Activated CD4-positive, alpha-beta memory T cell treated with anti-CD3 and anti-CD28 coated beads for 36 hours (primary cell): ENCODE measurements around the gene AOC1. TPM values are rescaled to one million over a fixed set of nuclear protein-coding genes. Genes with fewer than 3 reads are reported as not detected.

Source experiments
- CTCF ChIA-PET: fragments of 350-600 bp; sonication (Branson Sonifier 250); formaldehyde crosslinking; loops from one replicate; lab custom pipeline; 2021; ENCODE audit warnings: antibody characterized with exemption, inconsistent platforms; lab: Charles Lee
- POLR2A ChIA-PET: fragments of 350-600 bp; sonication (Branson Sonifier 250); formaldehyde crosslinking; loops from one replicate; lab custom pipeline; 2021; ENCODE audit warnings: antibody characterized with exemption; lab: Charles Lee
- DNase-seq: peaks from one replicate; pipeline ENCODE4 v3.0.0-alpha.2; 2020
- H3K27ac Mint-ChIP-seq: one replicate; pipeline ENCODE4 v1.8.0; 2021; ENCODE audit warnings: mixed read lengths
- H3K27me3 Mint-ChIP-seq: one replicate; pipeline ENCODE4 v1.8.0; 2021; ENCODE audit warnings: mixed read lengths
- H3K36me3 Mint-ChIP-seq: one replicate; pipeline ENCODE4 v1.8.0; 2021; ENCODE audit warnings: mixed read lengths
- H3K4me1 Mint-ChIP-seq: one replicate; pipeline ENCODE4 v1.8.0; 2021; ENCODE audit warnings: low read depth, mixed read lengths
- H3K4me3 Mint-ChIP-seq: one replicate; pipeline ENCODE4 v1.8.0; 2021; ENCODE audit warnings: mild to moderate bottlenecking, mixed read lengths
- H3K9me3 Mint-ChIP-seq: one replicate; pipeline ENCODE4 v1.8.0; 2021; ENCODE audit warnings: mixed read lengths
- intact Hi-C: fragments of 100-400 bp; cut with micrococcal nuclease; formaldehyde crosslinking; loops from one replicate; pipeline ENCODE4 v1.15.1; 2023
- total RNA-seq, 2 experiments: library from RNA; stranded (reverse); gene quantifications; one replicate each; pipeline ENCODE4 v1.2.3, GENCODE V29; 2021

AOC1 gene
- total RNA-seq, 2 experiments from 2014 or later: not detected

DNA sequence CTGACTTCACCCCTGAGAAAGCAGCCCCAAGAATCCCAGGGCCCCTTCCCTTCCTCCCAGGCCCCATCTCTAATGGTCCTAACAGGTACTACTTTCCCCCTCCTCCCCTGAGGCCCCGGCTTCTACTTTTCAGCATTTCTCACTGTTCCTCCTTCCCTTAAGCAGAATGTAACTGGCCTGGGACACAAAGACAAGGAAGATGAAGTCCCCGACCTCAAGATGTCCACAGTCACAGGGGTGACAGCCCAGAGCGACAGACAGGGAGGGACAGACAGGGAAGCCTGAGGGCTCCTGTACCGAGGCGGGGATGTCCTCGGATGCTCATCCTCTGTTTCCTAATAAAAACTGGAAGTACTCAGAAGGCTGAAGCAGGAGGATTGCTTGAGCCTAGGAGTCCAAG lies 11.6 kb downstream of the AOC1 start:
- no peak for DNase-seq
- intact Hi-C loops: loop anchor here (10.0 kb wide), 1 partner anchor 59 kb away; the partner anchor contains the start of genes TMEM176A and TMEM176B
- peaks cover 8% of the 10 kb centered on the region for H3K27me3 Mint-ChIP-seq
- H3K4me1 Mint-ChIP-seq: peaks cover 5% of the 10 kb centered on the region
- no peaks in the 10 kb centered on the region for H3K9me3 Mint-ChIP-seq
- CTCF ChIA-PET: interaction anchor here (1.0 kb wide), 1 partner anchor 85 kb away, joined by 5 read pairs; no protein-coding TSS in a partner anchor
- POLR2A ChIA-PET: no interaction called here
- H3K36me3 Mint-ChIP-seq: no peaks in the 10 kb centered on the region
- H3K27ac Mint-ChIP-seq: no peak overlapping the region
- no peak overlapping the region for H3K4me3 Mint-ChIP-seq

DNA sequence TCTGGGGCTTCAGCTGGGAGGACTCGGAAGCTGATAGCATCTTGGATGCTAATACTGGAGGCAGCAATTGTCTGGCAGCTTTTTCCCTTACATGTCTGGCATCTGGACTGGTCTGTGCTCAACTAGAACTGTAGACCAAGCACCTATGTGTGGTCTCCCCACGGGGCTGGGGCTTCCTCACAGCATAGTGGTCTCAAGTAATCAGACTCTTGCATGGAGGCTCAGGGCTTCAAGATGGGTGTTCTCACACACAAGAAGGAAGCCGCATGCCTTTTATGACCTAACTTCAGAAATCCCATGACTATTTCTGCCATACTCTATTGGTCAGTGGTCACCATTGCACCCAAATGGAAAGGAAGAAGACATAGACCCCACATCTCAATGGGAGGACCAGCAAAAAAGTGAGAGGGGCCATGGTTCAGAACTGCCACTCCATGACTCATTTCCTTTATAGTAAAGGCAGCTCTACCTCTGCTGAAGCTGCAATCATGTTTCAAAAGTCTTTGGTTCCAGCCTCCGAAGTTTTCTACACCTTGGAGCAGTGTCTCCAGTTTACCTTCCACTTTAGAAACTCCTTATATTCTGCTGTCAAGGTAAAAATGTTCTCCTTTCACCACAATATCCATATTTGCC lies 14.7 kb downstream of the AOC1 start:
- Mint-ChIP-seq H3K4me1 (peaks cover 5% of the 10 kb centered on the region), H3K27ac (no peak overlapping the region), H3K9me3 (no peaks in the 10 kb centered on the region), H3K27me3 (peaks cover 11% of the 10 kb centered on the region), H3K36me3 (no peaks in the 10 kb centered on the region), H3K4me3 (no peak overlapping the region)
- ChIA-PET POLR2A (no interaction called here), CTCF (interaction anchor here (0.9 to 2.3 kb wide), 4 partner anchors 9 to 119 kb away, joined by 3 to 11 read pairs (median 8); no protein-coding TSS in a partner anchor)
- DNase-seq: no peak
- intact Hi-C loops: loop anchor here (10.0 kb wide), 1 partner anchor 62 kb away; the partner anchor contains the start of genes TMEM176A and TMEM176B

DNA sequence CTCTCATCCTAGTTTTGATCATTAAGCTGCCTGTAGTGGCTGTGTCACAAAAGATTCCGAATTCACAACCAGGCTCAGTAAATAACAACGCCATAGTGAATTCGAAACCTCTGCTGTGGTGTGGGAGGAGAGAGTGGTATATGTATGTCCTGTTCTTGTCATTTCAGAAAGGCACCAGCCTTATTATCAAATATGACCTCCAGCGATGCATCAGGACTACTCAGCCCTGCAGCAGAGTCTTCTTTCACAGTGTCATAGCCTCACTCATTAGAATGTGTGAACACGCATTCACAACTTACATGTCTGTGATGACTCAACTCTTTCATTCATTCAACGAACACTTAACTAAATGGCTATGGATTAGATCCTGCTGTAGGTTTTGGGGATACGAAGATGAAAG lies 15.3 kb downstream of the AOC1 start:
- POLR2A ChIA-PET: no interaction called here

DNA sequence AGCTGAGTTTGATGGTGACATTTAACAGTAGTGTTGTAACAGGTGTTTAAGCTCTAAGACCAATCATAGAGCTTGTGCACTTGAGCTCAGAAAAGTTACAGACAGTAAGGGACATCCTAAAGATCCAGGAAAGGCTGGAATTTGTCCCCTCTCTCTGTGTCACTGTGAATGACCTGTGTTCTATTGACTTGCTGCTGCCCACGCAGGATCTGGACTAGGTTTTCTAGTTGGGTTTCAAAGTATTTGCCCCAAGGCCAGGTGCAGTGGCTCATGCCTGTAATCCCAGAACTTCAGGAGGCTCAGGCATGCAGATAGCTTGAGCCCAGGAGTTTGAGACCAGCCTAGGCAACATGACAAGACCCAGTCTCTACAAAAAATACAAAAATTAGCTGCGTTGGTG lies 17.1 kb downstream of the AOC1 start:
- intact Hi-C loops: loop anchor here (10.0 kb wide), 1 partner anchor 65 kb away; the partner anchor contains the start of genes TMEM176A and TMEM176B
- no peak for DNase-seq
- ChIA-PET CTCF (no interaction called here), POLR2A (no interaction called here)
- Mint-ChIP-seq H3K9me3 (no peaks in the 10 kb centered on the region), H3K4me1 (peaks cover 5% of the 10 kb centered on the region), H3K27ac (no peak overlapping the region), H3K4me3 (no peak overlapping the region), H3K36me3 (no peaks in the 10 kb centered on the region), H3K27me3 (peaks cover 10% of the 10 kb centered on the region)

More for the DNA sequence above, 15.3 kb downstream of the AOC1 start:
- CTCF ChIA-PET: interaction anchor here (1.4 to 2.3 kb wide), 3 partner anchors 9 to 31 kb away, joined by 3 to 11 read pairs (median 10); no protein-coding TSS in a partner anchor
- Mint-ChIP-seq H3K27me3 (peaks cover 11% of the 10 kb centered on the region), H3K36me3 (no peaks in the 10 kb centered on the region), H3K9me3 (no peaks in the 10 kb centered on the region), H3K27ac (no peak overlapping the region), H3K4me1 (peaks cover 5% of the 10 kb centered on the region), H3K4me3 (no peak overlapping the region)
- intact Hi-C loops: loop anchor here (10.0 kb wide), 1 partner anchor 63 kb away; the partner anchor contains the start of genes TMEM176A and TMEM176B
- peak; percentile 20 for DNase-seq

DNA sequence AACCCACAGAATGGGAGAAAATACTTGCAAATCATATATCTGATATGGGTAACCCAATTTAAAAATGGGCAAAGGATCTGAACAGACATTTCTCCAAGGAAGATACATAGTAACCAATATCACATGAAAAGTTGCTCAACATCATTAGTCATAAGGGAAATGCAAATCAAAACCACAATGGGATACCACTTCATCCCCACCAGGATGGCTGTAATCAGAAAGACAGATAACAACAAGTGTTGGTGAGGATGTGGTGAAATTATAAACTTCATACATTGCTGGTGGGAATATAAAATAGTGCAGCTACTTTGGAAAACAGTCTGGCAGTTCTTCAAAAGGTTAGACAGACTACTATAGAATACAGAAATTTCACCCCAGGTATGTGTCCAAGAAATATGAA lies 19.3 kb downstream of the AOC1 start:
- Mint-ChIP-seq H3K36me3 (no peaks in the 10 kb centered on the region), H3K4me3 (no peak overlapping the region), H3K27me3 (peaks cover 8% of the 10 kb centered on the region), H3K9me3 (no peaks in the 10 kb centered on the region), H3K27ac (no peak overlapping the region), H3K4me1 (peaks cover 11% of the 10 kb centered on the region)
- POLR2A ChIA-PET: no interaction called here
- CTCF ChIA-PET: no interaction called here
- DNase-seq: no peak
- intact Hi-C loops: loop anchor here (10.0 kb wide), 2 partner anchors 53 to 97 kb away; no protein-coding TSS in a partner anchor

DNA sequence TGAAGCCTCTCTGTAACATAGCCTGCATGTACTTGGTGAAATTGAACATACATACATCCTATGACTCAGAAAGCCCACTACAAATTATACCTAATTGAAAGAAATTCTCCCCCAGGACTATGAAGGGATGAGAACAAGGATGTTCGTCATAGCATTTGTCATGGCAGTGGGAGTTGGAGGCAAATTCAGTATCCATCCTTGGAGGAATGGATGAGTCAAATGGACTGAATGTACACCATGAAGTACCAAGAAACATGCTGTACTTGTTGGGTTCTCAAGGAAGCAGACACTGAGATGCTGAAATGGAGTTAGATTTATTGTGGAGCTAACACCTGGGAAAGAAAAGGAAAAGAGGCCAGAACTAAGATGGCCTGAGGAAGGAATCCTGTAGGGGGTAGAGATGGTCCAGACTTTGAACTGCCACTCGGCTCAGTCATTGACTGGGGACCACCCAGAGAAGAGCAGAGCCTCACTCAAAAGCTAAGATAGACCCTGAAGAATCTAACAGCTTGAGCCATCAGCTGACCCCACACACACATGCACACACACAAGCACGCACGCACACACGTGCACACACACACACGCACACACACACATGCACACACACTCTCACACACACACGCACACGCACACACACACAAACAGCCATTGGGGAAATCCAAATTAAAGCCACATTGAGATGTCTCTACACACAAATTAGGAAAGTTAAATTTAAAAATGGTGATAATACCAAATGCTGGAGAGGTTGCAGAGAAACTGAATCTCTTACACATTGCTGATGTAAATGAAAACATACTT lies 22.3 kb downstream of the AOC1 start:
- Mint-ChIP-seq H3K27ac (no peak overlapping the region), H3K4me3 (no peak overlapping the region), H3K4me1 (peaks cover 11% of the 10 kb centered on the region), H3K36me3 (no peaks in the 10 kb centered on the region), H3K9me3 (peaks cover 6% of the 10 kb centered on the region), H3K27me3 (peaks cover 1% of the 10 kb centered on the region)
- intact Hi-C loops: loop anchor here (10.0 kb wide), 2 partner anchors 50 to 100 kb away; no protein-coding TSS in a partner anchor
- ChIA-PET CTCF (interaction anchor here (1.4 to 1.6 kb wide), 2 partner anchors 52 to 96 kb away, joined by 3 read pairs; no protein-coding TSS in a partner anchor), POLR2A (no interaction called here)
- no peak for DNase-seq

DNA sequence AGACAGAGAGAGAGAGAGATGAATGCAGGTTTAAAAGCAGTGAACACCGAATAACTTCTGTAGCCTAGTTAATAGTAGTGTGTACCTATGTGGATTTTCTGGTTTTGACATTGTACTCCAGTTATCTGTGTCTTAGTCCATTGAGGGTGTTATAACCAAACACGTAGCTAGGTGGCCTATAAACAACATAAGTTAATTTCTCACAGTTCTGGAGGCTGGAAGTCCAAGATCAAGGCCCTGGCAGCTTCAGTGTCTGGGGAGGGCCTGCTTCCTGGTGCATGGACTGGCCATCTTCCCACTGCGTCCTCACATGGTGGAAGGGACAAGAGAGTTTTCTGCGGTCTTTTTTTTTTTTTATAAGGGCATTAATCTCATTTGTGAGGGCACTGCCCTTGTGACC lies 23.5 kb downstream of the AOC1 start:
- Mint-ChIP-seq H3K4me1 (peaks cover 11% of the 10 kb centered on the region), H3K36me3 (peaks cover 4% of the 10 kb centered on the region), H3K9me3 (peaks cover 18% of the 10 kb centered on the region), H3K4me3 (no peak overlapping the region), H3K27me3 (no peaks in the 10 kb centered on the region), H3K27ac (no peak overlapping the region)
- POLR2A ChIA-PET: no interaction called here
- intact Hi-C loops: loop anchor here (10.0 kb wide), 2 partner anchors 49 to 101 kb away; no protein-coding TSS in a partner anchor
- no peak for DNase-seq
- CTCF ChIA-PET: interaction anchor here (0.8 to 7.4 kb wide), 16 partner anchors 10 to 114 kb away, joined by 3 to 58 read pairs (median 4); partner anchors contain the start of gene NOS3

DNA sequence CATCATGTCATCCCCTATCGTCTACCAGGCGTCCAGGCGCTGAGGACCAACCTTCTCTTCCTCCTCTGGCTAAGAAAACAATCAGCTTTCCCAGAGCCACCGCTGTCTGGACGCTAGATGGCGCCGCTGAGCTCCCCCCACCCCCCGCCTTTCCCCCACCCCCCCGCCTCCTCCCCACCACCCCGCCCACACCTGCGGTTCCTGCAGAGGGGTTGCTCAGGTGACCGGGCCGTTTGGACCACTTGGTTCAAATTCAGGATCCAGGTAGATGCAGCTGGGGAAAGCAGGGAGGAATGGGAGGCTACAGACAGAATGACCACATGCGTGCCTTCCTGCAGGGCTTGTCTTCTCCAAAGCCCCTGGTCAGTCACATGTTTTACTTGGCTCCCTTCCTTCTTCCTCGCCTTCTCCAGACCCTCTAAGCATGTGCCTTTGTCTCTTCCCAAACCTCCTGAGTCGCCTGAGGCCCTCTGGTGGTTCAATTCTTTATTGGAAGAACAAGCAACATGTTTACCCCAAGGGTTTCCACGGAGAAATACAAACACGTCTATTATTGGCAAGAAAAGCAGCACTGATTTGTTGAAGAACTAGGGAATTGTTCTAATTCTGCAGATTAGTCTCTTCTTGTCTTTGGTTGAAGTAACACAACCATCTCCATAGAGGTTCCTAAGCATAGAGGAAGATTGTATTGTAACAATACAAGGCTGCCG lies 24.7 kb downstream of the AOC1 start:
- intact Hi-C loops: loop anchor here (10.0 kb wide), 2 partner anchors 48 to 102 kb away; no protein-coding TSS in a partner anchor
- no peak overlapping the region for H3K27ac Mint-ChIP-seq
- H3K27me3 Mint-ChIP-seq: no peaks in the 10 kb centered on the region
- H3K4me3 Mint-ChIP-seq: no peak overlapping the region
- peaks cover 27% of the 10 kb centered on the region for H3K9me3 Mint-ChIP-seq
- POLR2A ChIA-PET: no interaction called here
- CTCF ChIA-PET: interaction anchor here (0.6 to 7.4 kb wide), 26 partner anchors 9 to 307 kb away, joined by 3 to 58 read pairs (median 4); partner anchors contain the start of gene NOS3
- peaks cover 8% of the 10 kb centered on the region for H3K36me3 Mint-ChIP-seq
- H3K4me1 Mint-ChIP-seq: peaks cover 11% of the 10 kb centered on the region
- DNase-seq: peak; percentile 66

DNA sequence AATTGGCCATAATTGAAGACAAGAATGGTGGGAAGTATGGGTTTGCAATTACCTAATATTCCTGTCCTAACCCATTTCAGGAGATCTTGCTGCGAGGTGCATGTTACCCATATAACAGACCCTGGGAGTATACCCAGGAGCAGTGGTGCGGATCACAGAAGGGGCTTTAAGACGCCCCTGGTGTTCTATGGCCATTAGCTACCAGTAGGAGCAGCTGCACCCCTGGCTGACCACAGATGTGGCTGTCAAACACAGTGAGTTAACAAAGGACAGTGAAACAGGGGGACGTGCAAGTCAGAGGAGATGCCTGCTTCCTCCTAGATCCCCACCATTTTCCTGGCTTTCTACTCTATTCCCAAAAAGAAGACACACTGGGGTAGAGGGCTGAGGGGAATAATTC lies 25.2 kb downstream of the AOC1 start:
- peaks cover 11% of the 10 kb centered on the region for H3K4me1 Mint-ChIP-seq
- no peaks in the 10 kb centered on the region for H3K27me3 Mint-ChIP-seq
- POLR2A ChIA-PET: no interaction called here
- CTCF ChIA-PET: interaction anchor here (0.6 to 7.4 kb wide), 17 partner anchors 10 to 307 kb away, joined by 3 to 58 read pairs (median 8); partner anchors contain the start of gene NOS3
- intact Hi-C loops: loop anchor here (10.0 kb wide), 2 partner anchors 47 to 103 kb away; no protein-coding TSS in a partner anchor
- H3K27ac Mint-ChIP-seq: no peak overlapping the region
- H3K9me3 Mint-ChIP-seq: peaks cover 33% of the 10 kb centered on the region
- peaks cover 8% of the 10 kb centered on the region for H3K36me3 Mint-ChIP-seq
- H3K4me3 Mint-ChIP-seq: no peak overlapping the region
- DNase-seq: no peak

DNA sequence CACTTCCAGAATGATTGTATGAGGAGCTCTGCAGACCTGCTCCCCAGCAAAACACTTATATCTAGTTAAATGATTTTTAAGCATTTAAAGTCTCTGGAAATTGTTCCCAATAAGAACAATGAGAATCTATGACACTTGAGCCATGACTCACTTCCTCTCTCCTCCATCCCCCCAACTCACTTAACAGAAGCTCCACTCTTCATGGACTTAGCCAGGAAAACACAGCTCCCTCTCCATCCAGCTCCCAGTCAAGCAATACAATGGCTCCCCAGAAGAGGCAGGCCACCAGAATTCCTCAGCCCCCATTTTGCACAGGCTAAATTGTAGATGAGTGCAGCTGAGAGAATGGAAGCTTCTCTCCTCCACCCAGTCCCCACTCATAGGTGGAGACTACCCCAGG lies 27.0 kb downstream of the AOC1 start:
- Mint-ChIP-seq H3K27ac (no peak overlapping the region), H3K27me3 (no peaks in the 10 kb centered on the region), H3K4me1 (peaks cover 11% of the 10 kb centered on the region), H3K36me3 (peaks cover 8% of the 10 kb centered on the region), H3K9me3 (peaks cover 46% of the 10 kb centered on the region), H3K4me3 (no peak overlapping the region)
- ChIA-PET POLR2A (interaction anchor here (0.5 kb wide), 1 partner anchor 38 kb away, joined by 3 read pairs; no protein-coding TSS in a partner anchor), CTCF (interaction anchor here (0.6 to 7.4 kb wide), 4 partner anchors 12 to 340 kb away, joined by 3 to 58 read pairs (median 9); no protein-coding TSS in a partner anchor)
- intact Hi-C loops: loop anchor here (10.0 kb wide), 2 partner anchors 45 to 105 kb away; no protein-coding TSS in a partner anchor
- no peak for DNase-seq

DNA sequence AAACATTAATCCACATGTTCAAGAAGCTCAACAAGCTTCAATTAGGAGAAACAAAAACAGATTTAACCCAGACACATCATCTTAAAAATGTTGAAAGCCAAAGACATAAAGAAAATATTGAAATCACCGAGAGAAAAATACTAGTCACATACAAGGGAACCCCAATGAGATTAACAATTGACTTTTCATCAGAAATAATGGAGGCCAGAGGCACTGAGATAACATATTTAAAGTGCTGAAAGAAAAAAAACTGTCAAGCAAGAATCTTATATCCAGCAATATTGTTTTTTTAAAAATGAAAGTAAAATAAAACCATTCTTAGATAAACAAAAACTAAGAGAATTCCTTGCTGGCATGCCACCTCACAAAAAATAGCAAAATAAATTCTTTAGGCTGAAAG lies 28.9 kb downstream of the AOC1 start:
- no peak for DNase-seq
- Mint-ChIP-seq H3K36me3 (peaks cover 8% of the 10 kb centered on the region), H3K4me1 (peaks cover 7% of the 10 kb centered on the region), H3K4me3 (no peak overlapping the region), H3K9me3 (peaks cover 59% of the 10 kb centered on the region), H3K27me3 (no peaks in the 10 kb centered on the region), H3K27ac (no peak overlapping the region)
- intact Hi-C loops: no loop called here
- POLR2A ChIA-PET: no interaction called here
- CTCF ChIA-PET: interaction anchor here (7.4 kb wide), 1 partner anchor 16 kb away, joined by 58 read pairs; no protein-coding TSS in a partner anchor
